GM18508 (cell line): ENCODE results near the gene MAIP1.
A peak's percentile ranks its signal among the peaks of the same experiment; 100 is the strongest.

Experiments used
- ATAC-seq: cut with Tn5 transposase; IDR thresholded peaks from one replicate; pipeline ENCODE4 v1.9.1; 2021; ENCODE audit warnings: moderate number of reproducible peaks; ENCODE audit not compliant: insufficient read depth, unreplicated experiment

The MAIP1 gene

GRCh38 chr2:199946196-199946595 is 9.2 kb upstream of the MAIP1 start:
- no peak for ATAC-seq

GRCh38 chr2:199946836-199947235 is 8.5 kb upstream of the MAIP1 start:
- no peak for ATAC-seq

GRCh38 chr2:199950396-199950795 is 5.0 kb upstream of the MAIP1 start:
- no peak for ATAC-seq

GRCh38 chr2:199951023-199951422 is 4.4 kb upstream of the MAIP1 start:
- no peak for ATAC-seq

- ATAC-seq = peak; percentile 27
Observed at GRCh38 chr2:199955007-199955338, 409 bp upstream of the MAIP1 start.

- no peak for ATAC-seq
Observed at GRCh38 chr2:199956062-199956380, 639 bp downstream of the MAIP1 start.

- ATAC-seq = no peak
Observed at GRCh38 chr2:199958014-199958413, 2.6 kb downstream of the MAIP1 start.

GRCh38 chr2:199962203-199962602 is 6.8 kb downstream of the MAIP1 start:
- peak; percentile 50 for ATAC-seq

- no peak for ATAC-seq
Observed at GRCh38 chr2:199966405-199966804, 11.0 kb downstream of the MAIP1 start.

GRCh38 chr2:199966976-199967375 is 11.6 kb downstream of the MAIP1 start:
- no peak for ATAC-seq

- ATAC-seq = no peak
Observed at GRCh38 chr2:199968126-199968525, 12.7 kb downstream of the MAIP1 start.

GRCh38 chr2:199972088-199972626 is 16.8 kb downstream of the MAIP1 start:
- ATAC-seq = no peak

GRCh38 chr2:199973703-199974102 is 18.3 kb downstream of the MAIP1 start:
- ATAC-seq = no peak

GRCh38 chr2:199975273-199975895 is 20.0 kb downstream of the MAIP1 start:
- ATAC-seq = no peak

- ATAC-seq = peak; percentile 88
Observed at GRCh38 chr2:199977984-199978415, 22.6 kb downstream of the MAIP1 start.

GRCh38 chr2:199979398-199979797 is 24.0 kb downstream of the MAIP1 start:
- ATAC-seq = no peak

- no peak for ATAC-seq
Observed at GRCh38 chr2:199979832-199980628, 24.6 kb downstream of the MAIP1 start.

- ATAC-seq = no peak
Observed at GRCh38 chr2:199982126-199982843, 26.9 kb downstream of the MAIP1 start.

- no peak for ATAC-seq
Observed at GRCh38 chr2:199983534-199983933, 28.2 kb downstream of the MAIP1 start.

- ATAC-seq = no peak
Observed at GRCh38 chr2:199984159-199984558, 28.8 kb downstream of the MAIP1 start.

- ATAC-seq = no peak
Observed at GRCh38 chr2:199984755-199985154, 29.4 kb downstream of the MAIP1 start.
